ENCODE results near the gene UPB1.

The UPB1 gene

DNA sequence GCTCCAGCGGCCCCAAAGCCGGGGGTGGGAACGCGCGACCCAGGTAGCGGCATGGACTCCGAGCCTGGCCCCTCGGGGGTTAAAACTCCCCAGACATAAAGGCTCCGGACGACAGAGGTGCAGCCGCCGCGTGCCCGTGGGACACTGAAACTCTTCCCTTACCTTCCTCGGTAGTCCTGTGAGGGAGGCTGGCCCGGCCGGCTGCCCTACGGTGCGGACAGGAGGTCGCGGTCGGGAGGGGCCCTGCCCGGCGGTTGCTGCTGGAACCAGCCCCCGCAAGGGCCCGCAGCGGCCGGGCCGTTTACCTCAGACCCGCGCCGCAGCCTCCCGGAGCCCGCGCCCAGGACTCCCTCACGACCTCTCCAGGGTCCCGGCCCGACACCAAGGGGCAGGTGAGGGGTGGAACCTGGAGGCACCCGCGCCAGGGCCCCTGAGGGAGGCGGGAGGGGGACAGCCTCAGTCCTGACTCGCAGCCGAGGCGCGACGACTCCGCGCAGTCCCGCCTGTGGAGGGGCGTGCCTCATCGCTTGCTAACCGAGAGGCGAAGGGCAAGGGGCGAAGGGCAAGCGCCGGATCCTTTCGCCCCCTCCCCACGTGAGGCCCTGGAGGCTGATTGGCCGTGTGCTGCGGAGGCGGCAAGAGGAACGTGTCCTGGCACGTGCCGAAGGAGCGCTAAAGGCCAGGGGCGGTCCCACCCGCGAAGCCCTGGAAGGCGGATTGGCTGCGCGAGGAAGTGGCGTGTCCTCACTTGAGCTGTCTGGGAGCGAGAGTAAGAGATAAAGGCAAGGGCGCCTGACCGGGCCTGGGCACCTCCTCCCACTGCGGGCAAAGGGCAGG, at the start of gene UPB1:
Gene UPB1, plus strand, starts transcription at position 805 of the 837 bp plus-strand sequence. CDS start 72 bp downstream, outside the sequence.
- DNase-seq = no peak

DNA sequence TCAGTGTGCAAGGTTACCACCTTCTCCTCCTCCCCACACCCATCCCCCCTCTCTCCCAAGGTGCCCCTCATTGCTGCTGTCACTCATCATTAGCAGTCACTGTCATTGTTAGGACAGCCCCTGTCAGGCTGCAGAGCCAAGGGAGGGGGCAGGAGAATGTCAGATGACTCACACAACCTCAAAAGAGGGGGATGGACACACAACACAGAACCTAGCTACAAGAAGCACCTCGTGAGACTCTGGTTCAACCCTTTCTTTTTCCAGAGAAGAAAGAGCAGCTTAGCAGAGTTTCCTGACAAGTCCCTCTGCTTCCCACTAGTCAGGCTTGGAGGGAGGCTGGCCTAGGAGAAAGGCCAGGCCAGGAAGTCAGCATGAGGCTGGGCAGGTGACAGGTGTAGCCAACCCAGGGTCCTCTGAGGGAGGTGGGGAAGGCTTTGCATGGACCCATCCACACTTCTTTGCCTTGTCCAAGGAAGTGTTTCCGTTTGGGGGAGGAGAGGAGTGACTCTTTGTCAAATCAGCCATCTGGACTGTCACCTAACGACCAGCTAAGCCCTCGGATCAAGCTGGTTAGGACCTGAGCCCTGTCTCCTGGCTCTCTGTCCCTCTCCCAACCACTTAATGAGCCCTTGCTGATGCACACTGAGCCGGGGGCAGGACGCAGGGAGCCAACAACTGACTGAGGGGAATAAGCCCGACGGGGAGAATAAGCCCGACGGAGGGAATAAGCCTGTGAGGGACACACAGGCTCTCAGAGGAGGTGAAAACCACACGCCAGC, 49.5 kb upstream of the UPB1 start:
- DNase-seq = no peak

DNA sequence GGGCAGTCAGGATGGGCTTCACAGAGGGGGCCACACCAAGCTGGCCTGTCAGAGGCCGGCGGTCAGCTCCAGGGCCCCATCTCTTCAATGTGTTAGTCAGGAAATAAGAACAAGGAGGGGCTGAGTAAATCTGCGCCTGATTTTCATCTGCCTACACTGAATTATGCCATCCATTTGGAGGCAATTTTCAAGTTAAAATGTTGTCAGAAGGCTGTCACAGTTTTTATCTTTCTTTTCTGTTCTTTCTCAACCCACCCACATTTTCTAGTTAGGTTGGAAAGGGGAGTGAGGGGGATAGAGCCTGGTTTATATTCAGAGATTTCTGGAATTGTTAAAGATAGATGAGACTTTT, 48.9 kb upstream of the UPB1 start:
- DNase-seq = no peak

DNA sequence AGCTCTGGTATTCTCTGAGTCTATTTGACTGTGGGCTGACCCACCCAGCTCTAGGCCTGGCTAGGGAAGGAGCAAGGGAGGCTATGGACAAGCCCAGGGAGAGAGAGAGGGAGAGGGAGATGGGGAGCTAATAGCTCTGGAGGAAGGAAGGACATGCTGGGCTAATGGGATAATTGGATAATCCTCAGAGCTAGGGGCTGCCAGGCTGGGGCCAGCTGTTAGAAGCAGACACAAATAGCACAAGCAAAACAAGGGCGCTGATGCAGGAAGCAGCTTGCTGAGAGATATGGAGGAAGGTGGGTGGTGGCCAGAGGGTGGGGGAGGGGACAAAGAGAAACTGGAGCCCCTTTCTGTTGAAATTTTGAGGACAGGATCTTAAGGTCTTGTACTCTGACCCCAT, 44.5 kb upstream of the UPB1 start:
- DNase-seq = no peak

DNA sequence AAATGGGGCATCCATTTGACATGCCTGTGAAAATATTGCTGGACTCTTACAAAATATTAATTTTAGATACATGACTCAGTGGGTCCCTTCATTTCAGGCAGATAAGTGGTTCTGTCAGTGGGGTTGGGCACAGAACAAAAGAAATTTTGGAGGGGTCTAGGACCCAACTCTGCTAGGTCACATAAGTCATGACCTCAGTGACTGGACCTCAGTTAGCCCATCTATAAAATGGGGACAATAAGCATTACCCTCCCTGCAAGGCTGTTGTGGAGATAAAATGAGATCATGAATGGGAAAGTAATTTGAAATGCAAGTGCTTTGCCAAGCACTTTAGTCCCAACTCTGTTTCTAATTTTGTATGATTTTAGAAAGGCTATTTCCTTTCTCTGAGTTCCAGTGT, 44.0 kb upstream of the UPB1 start:
- DNase-seq = no peak

DNA sequence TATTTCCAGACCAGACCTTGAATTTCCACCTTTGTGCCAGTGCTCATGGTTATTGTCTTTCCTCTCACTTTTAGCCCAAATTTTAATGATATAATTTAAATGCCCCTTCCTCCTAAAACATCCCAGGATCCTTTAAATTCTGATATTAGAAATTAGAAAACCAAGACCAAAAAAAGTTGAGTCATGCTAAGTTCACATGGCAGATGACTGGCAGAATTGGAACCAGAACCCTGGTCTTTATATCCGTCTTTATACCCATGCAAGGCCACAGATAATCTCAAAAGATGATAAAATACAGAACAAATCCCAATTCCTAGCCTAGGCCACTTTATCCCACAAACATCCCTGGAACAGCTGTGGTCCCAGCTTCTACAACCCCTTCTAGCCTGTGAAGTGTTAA, 41.3 kb upstream of the UPB1 start:
- no peak for DNase-seq

DNA sequence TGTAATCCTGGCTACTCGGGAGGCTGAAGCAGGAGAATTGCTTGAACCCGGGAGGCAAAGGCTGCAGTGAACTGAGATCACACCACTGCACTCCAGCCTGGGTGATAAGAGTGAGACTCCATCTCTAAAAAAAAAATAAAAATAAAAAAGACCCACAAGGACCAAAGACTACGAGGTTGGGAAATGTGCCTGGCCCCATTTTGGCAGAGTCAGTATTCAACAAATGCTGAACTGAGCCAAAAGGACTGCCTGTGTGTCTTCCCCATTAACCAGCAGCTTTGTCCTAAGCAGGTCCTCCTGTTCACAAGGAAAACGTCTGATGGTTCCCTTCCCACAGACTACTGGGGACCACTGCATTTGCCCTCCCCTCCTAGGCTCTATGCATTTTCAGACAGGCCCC, 40.1 kb upstream of the UPB1 start:
- DNase-seq = no peak

DNA sequence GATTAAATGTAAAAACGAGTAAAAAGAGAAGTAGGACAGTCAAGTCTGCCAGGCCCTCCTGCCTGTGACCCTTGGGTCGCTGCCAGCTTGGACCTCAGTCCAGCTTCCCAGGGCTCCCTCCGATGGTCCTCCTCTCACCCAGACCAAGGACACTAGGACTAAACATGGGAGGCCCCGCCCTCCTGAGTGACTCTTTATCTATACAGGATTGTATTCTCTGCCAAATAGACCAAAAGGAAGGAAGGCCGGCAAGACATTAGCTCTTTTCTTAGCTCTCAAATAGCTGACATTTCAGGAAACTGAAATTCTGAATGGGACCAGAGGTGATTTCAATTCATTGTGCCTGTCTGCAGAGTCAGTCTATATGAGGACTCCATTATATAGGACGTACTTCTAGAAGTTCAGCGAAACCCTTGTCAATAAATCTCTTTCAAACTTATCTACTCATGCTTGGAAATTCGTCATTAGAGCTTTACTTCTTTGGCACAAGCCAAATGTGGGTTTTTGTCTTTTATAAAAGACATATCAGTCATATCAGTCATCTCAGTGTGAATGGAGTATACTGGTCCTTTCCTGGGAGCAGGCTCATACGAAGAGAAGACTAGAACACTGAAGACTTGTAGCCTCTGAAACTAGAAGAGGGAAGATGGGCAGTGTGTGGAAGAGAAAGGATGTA, 39.2 kb upstream of the UPB1 start:
- no peak for DNase-seq

DNA sequence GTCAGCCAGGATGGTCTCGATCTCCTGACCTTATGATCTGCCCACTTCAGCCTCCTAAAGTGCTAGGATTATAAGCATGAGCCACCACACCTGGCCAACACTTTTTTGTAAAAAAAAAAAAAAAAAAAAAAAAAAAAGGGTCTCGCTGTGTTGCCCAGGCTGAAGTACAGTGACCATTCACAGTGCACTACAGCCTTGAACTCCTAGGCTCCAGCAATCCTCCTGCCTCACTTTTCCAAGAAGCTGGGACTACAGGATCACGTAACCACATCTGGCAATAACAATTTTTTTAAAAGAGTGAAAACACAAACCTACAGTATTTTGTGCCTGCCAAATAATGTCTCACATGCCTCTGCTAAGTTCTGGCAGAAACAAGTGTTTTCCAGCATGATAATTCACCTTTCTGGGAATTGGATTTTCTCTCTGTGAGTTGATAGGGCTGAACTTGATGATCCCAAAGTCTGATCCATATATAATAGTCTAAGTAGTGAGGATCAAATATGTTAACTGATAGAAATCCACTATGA, 37.2 kb upstream of the UPB1 start:
- DNase-seq = no peak

DNA sequence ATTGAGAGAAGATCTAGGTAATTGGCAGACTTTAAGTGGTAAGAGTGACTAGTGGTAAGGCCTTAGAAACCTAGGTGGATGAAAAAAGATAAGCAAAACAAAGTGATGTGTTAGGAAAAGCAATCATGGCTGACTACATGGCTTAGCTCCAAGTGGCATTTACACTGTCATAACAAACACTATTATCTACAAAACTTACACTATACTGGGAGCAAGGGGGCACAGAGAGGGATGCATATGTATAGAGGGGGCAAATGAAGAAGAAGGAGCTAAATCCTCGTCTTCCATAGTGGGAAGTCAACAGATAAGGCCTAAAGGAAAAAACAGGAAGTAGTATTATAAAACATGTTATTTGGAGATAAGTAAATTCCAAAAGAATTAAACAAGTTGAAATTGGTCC, 35.2 kb upstream of the UPB1 start:
- no peak for DNase-seq

DNA sequence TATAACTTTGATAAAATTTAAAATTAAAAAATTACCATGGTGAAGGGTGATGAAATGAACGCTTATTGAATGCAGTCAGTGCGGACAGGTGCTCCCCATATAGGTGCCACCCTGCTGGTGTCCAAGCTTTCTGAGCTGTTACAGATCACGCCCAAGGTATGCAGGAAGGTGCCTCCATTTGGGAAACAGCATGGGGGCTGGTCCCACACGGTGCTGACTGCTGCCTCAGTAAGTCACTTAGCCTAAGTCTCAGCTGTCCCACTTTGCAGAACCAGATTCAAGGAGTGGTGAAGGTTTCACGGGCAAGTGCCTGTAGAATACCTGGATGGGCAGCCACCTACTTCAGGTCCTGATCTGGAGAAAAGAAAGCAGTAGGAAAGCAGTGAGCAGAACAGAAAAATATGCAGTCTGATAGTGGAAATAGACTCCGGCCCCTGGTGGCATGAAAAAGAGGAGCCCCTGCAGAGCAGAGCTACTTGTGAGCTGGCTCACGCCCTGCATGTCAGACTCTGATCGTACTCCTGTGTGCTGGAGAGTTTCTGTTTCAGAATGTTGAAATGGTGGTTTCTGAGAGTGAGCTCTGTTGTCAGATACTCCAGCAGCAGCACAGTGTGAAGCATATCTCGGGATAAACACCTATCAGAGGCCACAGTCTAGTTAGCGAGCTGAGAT, 34.6 kb upstream of the UPB1 start:
- no peak for DNase-seq

DNA sequence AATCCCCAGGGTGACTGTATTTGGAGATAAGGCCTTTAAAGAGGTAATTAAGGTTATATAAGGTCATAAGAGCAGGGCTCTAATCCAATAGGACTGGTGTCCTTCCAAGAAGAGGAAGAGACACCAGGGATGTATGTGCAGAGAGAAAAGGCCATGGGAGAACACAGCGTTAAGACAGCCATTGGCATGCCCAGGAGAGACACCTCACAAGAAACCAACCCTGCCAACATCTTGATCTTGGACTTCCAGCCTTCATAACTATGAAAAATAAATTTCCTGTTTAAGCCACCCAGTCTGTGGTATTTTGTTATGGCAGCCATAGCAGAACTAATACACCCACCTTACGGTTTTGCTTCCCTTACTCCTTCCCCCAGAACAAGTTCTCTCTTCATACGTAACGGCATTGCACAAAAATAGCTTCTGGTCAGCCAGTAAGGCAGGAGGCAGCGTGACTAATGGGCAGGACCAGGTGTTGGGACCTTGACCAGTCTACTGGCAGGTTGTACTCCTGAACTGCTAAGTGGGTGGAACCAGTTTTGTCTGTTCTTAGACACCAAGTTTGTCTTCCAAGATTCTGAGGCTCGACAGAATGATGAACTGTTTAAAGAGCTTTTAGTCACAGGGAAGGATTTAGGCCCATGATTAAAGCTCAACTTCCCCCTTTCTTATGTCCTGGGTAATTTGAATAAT, 31.9 kb upstream of the UPB1 start:
- no peak for DNase-seq

DNA sequence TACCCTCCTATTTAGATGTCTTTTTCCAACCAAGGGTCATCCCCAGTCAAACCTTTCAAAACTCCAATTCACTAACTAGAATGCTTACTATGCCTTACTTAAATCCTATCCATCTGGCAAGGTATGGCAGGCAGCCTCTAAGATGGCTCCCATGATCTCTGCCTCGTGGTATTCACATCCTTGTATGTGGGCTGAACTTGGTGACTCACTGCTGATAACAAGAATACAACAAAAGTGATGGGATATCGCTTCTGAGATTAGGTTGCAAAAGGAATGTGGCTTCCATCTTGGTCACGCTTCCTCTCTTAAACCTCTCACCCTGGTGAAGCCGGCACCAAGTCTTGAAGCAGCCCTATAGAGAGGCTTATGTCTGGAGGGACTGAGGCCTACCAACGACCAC, 29.6 kb upstream of the UPB1 start:
- DNase-seq = no peak

DNA sequence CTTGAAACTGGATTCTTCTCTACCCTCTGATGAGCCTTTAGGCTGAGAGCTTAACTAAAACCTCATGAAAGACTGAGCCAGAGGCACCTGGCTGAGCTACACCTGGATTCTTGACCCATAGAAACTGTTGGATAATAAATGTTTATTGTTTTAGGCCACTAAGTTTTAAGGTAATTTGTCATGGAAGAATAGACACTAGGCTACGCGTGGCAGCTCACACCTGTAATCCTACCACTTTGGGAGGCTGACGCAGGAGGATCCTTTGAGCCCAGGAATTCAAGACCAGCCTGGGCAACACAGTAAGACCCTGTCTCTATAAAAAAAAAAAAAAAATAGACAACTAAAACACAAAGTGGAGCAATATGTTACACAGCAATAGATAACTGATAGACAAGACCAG, 29.2 kb upstream of the UPB1 start:
- DNase-seq = no peak

DNA sequence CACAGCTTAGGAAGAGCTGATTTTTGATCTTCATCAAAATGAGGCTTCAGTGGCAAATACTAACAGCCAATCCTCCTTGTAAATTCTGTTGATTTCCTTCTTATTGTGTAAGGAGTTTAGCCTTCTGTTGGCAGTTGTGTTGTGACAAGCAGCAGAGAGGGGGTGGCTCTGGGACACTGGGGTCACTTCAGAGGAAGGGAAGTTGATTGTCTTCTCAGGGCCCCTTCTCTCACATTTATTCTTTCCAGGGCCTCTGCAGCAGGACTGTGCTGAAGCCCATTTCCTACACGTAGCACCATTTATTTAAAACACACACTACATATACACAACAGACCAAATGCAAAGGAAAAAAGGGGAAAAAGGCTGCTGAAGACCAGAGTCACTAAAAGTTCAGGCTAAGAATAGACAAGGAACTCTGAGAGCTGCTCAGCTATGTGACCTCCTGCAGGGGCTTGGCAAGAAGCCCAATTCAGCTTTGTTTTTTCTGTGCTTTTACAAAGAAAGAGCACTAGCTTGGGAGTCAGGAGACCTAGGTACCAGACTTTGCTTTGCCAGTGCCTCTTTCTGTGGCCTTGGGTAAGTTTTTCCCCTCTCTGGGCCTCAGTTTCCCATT, 28.3 kb upstream of the UPB1 start:
- no peak for DNase-seq

DNA sequence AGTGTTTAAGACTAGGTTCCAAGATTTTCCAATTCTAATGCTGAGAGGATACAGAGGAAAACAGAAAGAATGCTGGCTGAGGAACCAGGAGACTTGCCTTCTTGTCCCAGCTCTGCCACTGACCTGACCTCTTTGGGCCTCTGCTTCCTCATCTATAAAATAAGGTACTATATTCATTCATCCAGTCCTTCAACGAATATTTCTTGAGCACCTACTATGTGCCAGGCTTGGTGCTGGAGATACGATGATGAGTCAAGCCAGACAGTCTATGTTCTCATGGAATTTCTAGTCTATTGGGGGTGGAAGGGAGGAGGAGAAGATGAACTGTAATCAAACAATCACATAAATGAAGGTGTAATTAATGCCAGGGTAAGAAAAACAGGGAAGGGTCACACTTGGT, 27.8 kb upstream of the UPB1 start:
- DNase-seq = no peak

DNA sequence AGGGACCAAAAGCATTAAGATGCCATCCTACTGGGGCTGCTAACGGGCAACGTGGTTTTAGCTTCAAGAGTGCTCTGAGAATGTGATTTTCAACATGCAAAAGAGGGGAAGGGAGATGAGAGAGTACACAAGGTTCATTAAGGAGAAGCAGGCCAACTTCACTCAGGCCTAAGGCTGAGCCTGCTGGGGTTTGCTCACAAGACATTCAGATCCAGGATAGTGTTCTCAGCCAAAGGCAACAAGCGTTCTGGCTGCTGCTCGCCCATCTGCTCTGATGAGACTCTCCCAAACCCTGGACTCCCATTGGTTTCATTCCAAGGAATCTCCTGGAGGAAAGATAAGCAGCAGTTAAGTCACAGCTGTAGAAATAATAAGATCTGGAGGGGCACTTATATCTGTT, 23.6 kb upstream of the UPB1 start:
- no peak for DNase-seq

DNA sequence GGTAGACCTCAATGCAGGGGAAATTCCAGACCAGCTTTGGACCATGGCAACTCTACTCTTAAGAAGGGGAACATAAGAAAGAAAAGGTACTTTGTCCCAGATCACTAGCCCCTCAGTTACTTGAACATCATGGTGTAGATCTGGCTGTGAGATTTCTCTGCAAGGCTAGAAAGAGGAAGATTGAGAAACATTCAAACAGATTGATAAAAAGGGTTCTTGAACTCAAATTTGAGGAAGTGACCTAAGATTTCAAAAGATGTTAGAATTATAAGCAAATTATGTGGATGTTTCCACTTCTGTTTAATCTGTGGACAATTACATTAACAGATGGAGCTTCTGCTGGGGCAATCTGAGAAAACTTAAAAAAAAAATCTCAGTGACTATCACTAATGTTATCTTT, 21.8 kb upstream of the UPB1 start:
- no peak for DNase-seq

DNA sequence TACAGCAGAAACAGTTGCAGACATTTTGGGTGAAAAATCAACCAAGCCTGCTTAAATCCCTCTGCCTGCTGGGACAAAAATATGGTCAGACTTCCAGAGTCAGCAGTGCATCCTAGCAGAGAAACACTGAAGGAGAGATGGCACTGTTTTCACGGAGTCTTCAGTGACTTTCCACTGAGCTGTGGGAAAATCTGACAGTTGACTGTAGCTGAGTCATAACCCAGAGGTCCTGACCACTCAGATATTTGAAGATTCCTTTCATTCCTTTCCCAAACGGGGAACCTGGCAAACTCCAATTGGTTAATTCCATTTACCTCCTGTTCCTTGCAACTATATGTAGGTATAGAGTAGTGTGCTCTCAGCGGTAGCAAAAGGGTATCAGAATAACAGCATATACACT, 20.9 kb upstream of the UPB1 start:
- no peak for DNase-seq

DNA sequence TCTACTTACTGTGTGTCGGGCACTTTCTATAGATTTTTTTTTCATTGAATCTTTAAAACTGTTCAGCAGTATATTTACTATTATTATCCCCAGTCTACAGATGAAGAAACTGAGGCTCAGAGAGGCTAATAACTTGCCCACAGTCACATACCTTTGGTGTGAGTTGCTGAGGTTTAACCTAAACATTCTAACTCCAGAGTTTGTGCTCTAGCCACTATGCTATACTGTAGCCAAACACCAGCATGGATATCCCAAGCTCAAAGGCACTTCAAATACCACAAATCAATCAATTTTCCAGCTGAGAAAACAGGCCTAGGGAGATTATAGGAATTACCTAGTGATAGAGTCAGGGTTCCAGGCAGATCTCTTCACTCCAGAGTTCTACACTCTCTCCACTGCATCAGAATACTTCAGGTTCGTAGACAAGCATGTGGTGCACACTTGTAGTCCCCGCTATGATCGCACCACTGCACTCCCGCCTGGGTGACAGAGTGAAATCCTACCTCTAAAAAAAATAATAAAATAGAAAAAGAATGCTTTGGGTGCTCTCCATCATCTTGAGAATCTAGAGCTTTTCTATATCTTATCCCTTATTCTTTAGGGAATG, 20.4 kb upstream of the UPB1 start:
- DNase-seq = no peak

DNA sequence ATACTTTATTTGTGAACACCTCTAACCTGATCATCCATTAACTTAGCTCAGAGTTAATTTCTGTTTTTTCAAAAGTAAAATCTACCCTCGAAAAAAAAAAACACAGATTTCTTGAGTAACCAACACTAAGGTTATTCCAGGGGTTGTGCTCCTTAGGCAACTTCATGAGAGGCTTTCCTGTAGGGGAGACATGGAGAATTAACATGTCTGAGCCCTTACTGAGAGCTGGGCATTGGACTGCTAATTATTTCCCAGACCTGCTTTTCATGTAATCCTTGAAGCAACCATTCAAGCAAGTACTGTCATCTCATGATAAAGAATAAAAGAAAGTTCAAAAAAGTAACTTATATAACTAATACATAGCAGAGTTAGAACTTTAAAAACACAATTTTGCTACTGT, 13.5 kb upstream of the UPB1 start:
- DNase-seq = no peak

DNA sequence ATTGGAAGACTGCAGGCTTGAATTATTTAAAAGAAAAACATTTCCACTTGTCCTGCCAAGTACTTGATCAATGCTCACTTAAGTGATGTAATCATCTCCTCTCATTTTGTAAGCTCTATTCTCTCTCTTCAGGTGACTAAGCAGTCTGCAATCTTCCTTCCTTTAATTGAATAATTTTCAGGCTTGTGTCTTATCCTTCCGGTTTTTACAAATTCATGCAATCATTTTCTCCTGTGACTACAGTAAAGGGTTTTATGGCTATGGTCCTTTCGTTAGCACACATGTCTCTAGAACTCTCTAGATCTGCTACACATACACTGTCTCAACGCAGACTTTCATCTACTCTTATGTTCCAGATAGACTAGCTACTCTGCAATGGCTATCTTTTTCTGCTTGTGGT, 12.6 kb upstream of the UPB1 start:
- no peak for DNase-seq

Data from activated T-cell treated with anti-CD3 and anti-CD28 coated beads, Interleukin-2, amount 50 U/mL, for 1 hour (primary cell).